Neuron (in vitro differentiated cells): ENCODE data around the gene MAP3K19.
"Not testable (repeated sequence)": the region's sequence is repeated elsewhere in the genome, so short reads cannot be mapped to it uniquely, and the experiment has no call there.

ENCODE experiments used
- H2AFZ ChIP-seq: one replicate; pipeline ENCODE4 v1.6.1; 2013; ENCODE audit warnings: low read depth, mild to moderate bottlenecking, inconsistent platforms, low read length, moderate library complexity
- H3K27me3 ChIP-seq: one replicate; pipeline ENCODE4 v1.6.1; 2013; ENCODE audit warnings: low read length; ENCODE audit not compliant: insufficient read depth
- H3K36me3 ChIP-seq: one replicate; pipeline ENCODE4 v1.6.1; 2013; ENCODE audit warnings: low read length; ENCODE audit not compliant: insufficient read depth
- H3K4me1 ChIP-seq: one replicate; pipeline ENCODE4 v1.6.1; 2013; ENCODE audit warnings: low read length; ENCODE audit not compliant: insufficient read depth
- H3K4me3 ChIP-seq: 2 replicates; pipeline ENCODE4 v1.5.1; 2013; ENCODE audit warnings: mild to moderate bottlenecking, low read length, moderate library complexity
- H3K9me3 ChIP-seq: one replicate; pipeline ENCODE4 v1.6.1; 2013; ENCODE audit warnings: low read length

MAP3K19 gene, protein sequence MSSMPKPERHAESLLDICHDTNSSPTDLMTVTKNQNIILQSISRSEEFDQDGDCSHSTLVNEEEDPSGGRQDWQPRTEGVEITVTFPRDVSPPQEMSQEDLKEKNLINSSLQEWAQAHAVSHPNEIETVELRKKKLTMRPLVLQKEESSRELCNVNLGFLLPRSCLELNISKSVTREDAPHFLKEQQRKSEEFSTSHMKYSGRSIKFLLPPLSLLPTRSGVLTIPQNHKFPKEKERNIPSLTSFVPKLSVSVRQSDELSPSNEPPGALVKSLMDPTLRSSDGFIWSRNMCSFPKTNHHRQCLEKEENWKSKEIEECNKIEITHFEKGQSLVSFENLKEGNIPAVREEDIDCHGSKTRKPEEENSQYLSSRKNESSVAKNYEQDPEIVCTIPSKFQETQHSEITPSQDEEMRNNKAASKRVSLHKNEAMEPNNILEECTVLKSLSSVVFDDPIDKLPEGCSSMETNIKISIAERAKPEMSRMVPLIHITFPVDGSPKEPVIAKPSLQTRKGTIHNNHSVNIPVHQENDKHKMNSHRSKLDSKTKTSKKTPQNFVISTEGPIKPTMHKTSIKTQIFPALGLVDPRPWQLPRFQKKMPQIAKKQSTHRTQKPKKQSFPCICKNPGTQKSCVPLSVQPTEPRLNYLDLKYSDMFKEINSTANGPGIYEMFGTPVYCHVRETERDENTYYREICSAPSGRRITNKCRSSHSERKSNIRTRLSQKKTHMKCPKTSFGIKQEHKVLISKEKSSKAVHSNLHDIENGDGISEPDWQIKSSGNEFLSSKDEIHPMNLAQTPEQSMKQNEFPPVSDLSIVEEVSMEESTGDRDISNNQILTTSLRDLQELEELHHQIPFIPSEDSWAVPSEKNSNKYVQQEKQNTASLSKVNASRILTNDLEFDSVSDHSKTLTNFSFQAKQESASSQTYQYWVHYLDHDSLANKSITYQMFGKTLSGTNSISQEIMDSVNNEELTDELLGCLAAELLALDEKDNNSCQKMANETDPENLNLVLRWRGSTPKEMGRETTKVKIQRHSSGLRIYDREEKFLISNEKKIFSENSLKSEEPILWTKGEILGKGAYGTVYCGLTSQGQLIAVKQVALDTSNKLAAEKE (N-terminal part only)

DNA sequence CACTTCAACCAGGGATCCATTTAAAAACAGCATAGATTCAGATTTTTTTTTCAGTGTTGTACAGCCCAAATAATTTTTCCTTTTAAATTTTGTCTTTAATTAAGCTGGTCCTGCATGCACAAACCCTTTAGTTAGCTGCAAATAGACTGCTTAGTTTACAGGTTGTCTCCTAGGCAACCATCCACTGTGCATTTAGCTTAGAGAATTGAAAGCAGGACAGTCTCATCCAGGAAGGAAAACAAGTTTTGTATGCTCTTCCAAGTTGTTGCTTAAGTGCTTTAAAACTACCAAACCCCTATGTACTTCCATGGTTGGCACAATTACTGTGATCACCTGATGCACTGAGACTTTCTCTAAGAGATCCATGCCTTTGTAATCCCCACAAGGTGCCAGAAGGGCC lies at the start of gene MAP3K19:
Gene MAP3K19, minus strand, starts transcription at position 148 of the 400 bp plus-strand sequence. CDS start 22,800 bp downstream, outside the sequence.
- Histone ChIP-seq H2AFZ (peak within 1 kb of the TSS; percentile 14), H3K4me3 (no peak within 1 kb of the TSS), H3K36me3 (no peaks in the 10 kb centered on the region), H3K27me3 (no peaks in the 10 kb centered on the region), H3K4me1 (peaks cover 9% of the 10 kb centered on the region), H3K9me3 (no peaks in the 10 kb centered on the region)

DNA sequence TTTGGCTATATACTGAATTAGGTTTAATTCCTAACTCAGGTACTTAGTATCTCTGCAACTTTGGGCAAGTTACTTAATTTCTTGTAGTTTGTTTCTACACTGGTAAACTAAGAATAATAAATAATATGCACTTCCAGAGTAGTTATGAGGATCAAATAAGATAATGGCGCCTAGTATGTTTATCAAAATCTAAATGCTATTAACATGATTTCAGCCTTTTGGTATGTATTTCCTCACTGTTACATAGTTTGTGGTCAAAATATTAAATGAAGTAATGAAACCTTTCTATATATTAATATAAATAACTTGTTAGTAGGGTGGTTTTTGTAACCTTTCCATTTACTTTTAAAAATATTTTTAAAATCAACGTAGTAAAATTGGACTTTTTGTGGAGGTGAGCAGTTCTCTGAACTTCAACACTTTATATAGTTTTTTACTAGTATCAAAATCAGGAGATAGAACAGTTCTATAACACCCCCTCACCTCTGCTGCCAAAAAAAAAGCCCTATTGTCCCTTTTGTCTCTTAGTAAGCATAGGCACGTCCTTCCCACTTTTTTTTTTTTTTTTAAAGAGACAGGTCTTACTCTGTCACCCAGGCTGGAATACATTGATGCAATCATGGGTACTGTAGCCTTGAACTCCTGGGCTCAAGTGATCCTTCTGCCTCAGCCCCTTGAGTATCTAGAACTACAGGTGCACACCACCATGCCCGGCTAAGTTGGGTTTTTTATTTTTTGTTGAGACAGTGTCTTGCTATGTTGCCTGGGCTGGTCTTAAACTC lies 49.6 kb upstream of the MAP3K19 start:
- no peaks in the 10 kb centered on the region for H3K4me1 ChIP-seq
- no peaks in the 10 kb centered on the region for H3K9me3 ChIP-seq
- peaks cover 21% of the 10 kb centered on the region for H3K36me3 ChIP-seq

DNA sequence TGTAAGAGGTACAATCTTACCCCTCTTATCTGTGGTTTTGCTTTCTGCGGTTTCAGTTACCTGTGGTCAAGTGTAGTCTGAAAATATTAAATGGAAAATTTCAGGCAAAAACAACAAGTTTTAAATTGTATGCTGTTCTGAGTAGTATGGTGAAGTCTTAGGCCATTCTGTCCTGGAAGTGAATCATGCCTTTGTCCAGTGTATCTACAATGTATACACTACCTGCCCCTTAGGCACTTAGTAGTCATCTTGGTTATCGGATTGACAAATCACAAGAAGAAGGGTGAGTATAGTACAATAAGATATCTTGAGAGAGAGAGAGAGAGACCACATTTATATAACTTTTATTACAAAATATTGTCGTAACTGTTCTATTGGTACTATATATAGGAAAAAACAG lies 48.3 kb upstream of the MAP3K19 start:
- H3K9me3 ChIP-seq, result no peaks in the 10 kb centered on the region
- H3K4me3 ChIP-seq, result no peak overlapping the region
- H2AFZ ChIP-seq, result no peak overlapping the region
- no peaks in the 10 kb centered on the region for H3K27me3 ChIP-seq
- peaks cover 22% of the 10 kb centered on the region for H3K36me3 ChIP-seq
- no peaks in the 10 kb centered on the region for H3K4me1 ChIP-seq

More for the DNA sequence above, 49.6 kb upstream of the MAP3K19 start:
- no peaks in the 10 kb centered on the region for H3K27me3 ChIP-seq
- H2AFZ ChIP-seq, result no peak overlapping the region
- no peak overlapping the region for H3K4me3 ChIP-seq

DNA sequence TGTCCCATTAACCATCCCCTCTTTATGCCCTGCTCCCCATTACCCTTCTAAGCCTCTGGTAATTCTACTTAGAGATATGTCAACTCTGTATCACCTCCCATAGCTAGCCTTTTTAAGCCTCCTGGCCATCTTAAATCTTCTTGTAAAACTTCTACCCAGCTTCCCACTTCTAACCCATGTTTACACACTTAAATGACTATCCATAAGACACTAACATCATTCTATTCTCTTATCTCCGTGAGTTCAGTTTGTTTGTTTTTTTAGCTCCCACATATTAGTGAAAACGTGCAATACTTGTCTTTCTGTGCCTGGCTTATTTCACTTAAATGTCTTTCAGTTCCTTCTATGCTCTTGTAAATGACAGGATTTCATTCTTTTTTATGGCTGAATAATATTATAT lies 47.3 kb upstream of the MAP3K19 start:
- no peaks in the 10 kb centered on the region for H3K9me3 ChIP-seq
- H3K36me3 ChIP-seq, result peaks cover 22% of the 10 kb centered on the region
- H3K4me1 ChIP-seq, result no peaks in the 10 kb centered on the region
- H3K27me3 ChIP-seq, result no peaks in the 10 kb centered on the region
- no peak overlapping the region for H2AFZ ChIP-seq
- no peak overlapping the region for H3K4me3 ChIP-seq

DNA sequence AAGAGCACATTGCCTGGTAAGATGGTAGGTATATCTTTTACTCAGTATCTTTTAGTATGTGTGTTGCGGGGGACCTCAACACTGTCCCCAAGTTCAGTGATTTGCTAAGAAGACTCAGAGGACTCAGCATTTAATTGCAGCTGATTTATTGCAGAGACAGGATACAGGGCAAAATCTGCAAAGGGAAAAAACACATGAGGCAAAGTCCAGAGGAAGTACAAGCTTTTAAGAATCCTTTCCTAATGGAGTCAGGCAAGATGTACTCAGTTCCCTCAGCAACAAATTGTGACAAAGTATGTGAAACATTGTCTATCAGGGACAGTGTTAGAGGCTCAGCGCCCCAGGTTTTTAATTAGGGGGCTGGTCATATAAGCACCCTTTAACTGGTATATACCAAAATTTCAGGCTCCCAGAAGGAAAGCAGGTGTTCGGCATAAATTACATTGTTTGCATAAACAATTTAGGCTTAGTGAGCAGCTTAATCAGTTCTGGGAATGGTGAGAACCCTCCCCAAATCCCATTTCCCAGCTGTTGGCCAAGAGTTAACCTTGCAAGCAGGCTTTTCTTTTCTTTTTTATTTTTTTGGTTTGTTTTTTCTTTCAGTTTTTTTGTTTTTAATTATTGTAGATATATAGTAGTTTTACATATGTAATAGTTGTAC lies 46.6 kb upstream of the MAP3K19 start:
- no peaks in the 10 kb centered on the region for H3K27me3 ChIP-seq
- H3K4me3 ChIP-seq, result no peak overlapping the region
- H3K36me3 ChIP-seq, result peaks cover 22% of the 10 kb centered on the region
- H3K4me1 ChIP-seq, result no peaks in the 10 kb centered on the region
- no peaks in the 10 kb centered on the region for H3K9me3 ChIP-seq
- H2AFZ ChIP-seq, result no peak overlapping the region

DNA sequence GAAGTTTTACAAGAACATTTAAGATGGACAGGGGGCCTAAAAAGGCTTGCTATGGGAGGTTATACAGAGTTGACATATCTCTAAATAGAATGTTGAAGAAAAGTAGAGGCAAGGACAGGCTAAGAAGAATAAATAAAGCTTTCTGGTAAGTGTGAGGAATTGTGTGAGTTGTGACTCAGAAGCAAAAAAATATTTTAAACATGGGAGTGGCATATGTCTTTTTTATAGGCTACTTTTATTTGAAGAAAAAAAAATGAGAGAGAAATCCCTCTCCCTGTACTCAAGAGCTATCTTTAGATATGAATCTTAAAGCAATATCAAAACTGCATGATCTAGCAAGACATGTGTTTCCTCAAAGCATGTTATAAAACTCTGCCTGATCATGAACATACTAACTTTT lies 45.9 kb upstream of the MAP3K19 start:
- Histone ChIP-seq H3K27me3 (no peaks in the 10 kb centered on the region), H3K4me1 (no peaks in the 10 kb centered on the region), H3K4me3 (no peak overlapping the region), H3K36me3 (peaks cover 22% of the 10 kb centered on the region), H3K9me3 (no peaks in the 10 kb centered on the region), H2AFZ (no peak overlapping the region)

DNA sequence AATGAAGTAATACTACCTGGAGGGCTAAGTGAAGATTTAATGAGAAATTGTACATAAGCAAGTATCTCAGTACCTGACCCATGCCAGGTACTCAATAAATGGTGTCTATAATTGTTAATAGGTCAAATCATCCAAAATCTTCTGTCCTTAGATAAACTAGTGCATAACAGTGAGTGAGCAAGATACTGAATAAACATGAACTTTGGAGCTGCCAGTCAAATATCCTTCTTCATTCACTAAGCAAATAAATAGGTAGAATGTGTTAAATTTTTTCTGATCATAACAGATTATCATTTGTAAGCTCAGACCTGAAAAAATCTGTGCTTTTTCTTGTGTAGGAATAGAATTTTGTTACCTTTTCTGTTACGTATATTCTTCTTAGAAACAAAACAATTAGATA lies 44.4 kb upstream of the MAP3K19 start:
- Histone ChIP-seq H3K4me1 (no peaks in the 10 kb centered on the region), H3K27me3 (no peaks in the 10 kb centered on the region), H3K36me3 (peaks cover 22% of the 10 kb centered on the region), H3K4me3 (no peak overlapping the region), H2AFZ (no peak overlapping the region), H3K9me3 (no peaks in the 10 kb centered on the region)

DNA sequence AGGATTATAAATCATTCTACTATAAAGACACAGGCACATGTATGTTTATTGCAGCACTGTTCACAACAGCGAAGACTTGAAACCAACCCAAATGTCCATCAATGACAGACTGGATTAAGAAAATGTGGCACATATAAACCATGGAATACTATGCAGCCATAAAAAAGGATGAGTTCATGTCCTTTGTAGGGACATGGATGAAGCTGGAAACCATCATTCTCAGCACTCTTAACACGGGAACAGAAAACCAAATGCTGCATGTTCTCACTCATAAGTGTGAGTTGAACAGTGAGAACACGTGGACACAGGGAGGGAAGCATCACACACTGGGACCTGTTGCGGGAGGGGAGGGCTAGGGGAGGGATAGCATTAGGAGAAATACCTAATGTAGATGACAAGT lies 42.4 kb upstream of the MAP3K19 start:
- peaks cover 15% of the 10 kb centered on the region for H3K36me3 ChIP-seq
- H3K4me1 ChIP-seq, H2AFZ ChIP-seq, H3K4me3 ChIP-seq, H3K27me3 ChIP-seq, H3K9me3 ChIP-seq: not testable (repeated sequence)

DNA sequence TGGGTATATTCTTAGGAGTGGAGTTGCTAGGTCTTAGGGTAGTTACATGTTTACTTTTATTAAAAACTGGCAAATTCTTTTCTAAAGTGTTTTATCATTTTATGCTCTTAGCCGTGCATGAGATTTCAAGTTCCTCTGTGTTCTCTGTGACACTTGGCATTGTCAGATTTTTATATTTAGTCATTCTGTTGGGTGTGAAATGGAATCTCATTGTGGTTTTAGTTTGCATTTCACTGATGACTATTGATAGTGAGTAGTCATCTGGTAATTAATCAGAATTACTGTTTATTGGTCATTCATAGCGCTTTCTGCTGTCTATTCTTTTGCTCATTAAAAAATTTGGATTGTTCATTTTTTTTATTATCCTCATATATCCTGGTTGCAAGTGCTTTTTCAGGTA lies 39.0 kb upstream of the MAP3K19 start:
- H3K4me1 ChIP-seq, result no peaks in the 10 kb centered on the region
- H3K36me3 ChIP-seq, result peaks cover 3% of the 10 kb centered on the region
- peaks cover 5% of the 10 kb centered on the region for H3K9me3 ChIP-seq
- no peak overlapping the region for H2AFZ ChIP-seq
- no peak overlapping the region for H3K4me3 ChIP-seq
- H3K27me3 ChIP-seq, result no peaks in the 10 kb centered on the region

DNA sequence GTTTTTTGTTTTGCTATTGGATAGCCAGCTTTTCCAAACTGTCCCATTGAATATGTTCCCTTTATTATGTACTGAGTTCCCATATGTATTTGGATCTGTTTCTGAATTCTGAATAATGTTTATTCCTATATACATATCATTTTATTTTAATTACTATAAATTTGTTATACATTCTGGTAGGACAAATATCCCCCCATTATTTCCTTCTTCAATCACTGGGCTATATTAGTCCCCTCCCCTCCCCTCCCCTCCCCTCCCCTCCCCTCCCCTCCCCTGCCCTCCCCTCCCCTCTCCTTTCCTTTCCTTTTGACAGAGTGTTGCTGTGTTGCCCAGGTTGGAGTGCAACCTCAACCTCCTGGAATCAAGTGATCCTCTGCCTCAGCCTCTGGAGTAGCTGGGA lies 31.2 kb upstream of the MAP3K19 start:
- Histone ChIP-seq H3K4me1 (no peaks in the 10 kb centered on the region), H3K9me3 (peaks cover 14% of the 10 kb centered on the region), H2AFZ (no peak overlapping the region), H3K27me3 (no peaks in the 10 kb centered on the region), H3K36me3 (peaks cover 3% of the 10 kb centered on the region), H3K4me3 (no peak overlapping the region)

DNA sequence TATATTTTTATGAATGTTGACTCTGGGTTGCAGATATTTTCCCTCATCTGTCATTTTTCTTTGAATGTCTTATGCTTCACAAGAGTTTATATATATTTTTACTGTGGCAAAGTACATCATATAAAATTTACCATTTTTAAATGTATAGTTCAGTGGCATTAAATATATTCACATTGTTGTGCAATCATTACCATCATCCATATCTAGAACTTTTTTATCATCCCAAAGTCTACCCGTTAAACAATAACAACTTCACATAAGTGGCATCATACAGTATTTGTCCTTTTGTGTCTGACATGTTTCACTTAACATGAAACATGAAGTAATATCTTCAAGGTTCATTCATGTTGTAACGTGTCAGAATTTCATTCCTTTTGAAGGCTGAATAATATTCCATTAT lies 29.3 kb upstream of the MAP3K19 start:
- no peaks in the 10 kb centered on the region for H3K27me3 ChIP-seq
- peaks cover 20% of the 10 kb centered on the region for H3K9me3 ChIP-seq
- H3K36me3 ChIP-seq, result no peaks in the 10 kb centered on the region
- no peak overlapping the region for H3K4me3 ChIP-seq
- no peak overlapping the region for H2AFZ ChIP-seq
- no peaks in the 10 kb centered on the region for H3K4me1 ChIP-seq

DNA sequence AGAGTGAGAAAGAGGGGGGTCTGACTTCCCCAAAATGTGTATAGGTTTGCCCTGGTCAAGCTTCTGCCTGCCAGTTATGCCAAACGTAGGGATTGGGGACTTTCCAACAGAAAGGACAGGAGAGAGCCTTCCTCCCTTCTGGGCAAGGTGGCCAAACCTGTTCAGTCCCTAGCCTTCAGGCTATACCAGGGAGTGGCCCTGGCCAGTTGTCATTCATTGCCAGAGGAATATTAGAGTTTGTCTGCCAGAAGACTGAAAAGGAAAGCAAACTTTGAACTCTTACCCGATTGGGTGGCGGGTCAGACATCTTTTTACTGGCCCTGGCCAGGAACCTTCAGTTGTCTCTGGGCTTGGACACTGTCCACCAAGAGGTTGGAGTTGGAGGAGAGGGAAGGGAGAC lies 27.0 kb upstream of the MAP3K19 start:
- H3K27me3 ChIP-seq, result no peaks in the 10 kb centered on the region
- H3K36me3 ChIP-seq, result no peaks in the 10 kb centered on the region

More for the DNA sequence above, 27.0 kb upstream of the MAP3K19 start:
- no peak overlapping the region for H3K4me3 ChIP-seq
- peaks cover 25% of the 10 kb centered on the region for H3K9me3 ChIP-seq
- no peaks in the 10 kb centered on the region for H3K4me1 ChIP-seq
- H2AFZ ChIP-seq, result no peak overlapping the region
